CD4-positive, alpha-beta T cell treated with Interleukin-10 for 1 hour (primary cell): Measurements from ENCODE around the gene TMEM259.

Experiments used
- DNase-seq: peaks from one replicate; pipeline ENCODE4 v3.0.0-alpha.2; 2020

The TMEM259 gene

GRCh38 chr19:982567-983170 is 38.3 kb downstream of the TMEM259 start:
- DNase-seq = peak; percentile 78

- no peak for DNase-seq
These were observed 40.6 kb downstream of the TMEM259 start for GRCh38 chr19:980133-980998.

GRCh38 chr19:979318-979741 is 41.6 kb downstream of the TMEM259 start:
- no peak for DNase-seq

- DNase-seq = no peak
These were observed 43.9 kb downstream of the TMEM259 start for GRCh38 chr19:977058-977464.

GRCh38 chr19:976476-976875 is 44.4 kb downstream of the TMEM259 start:
- DNase-seq = no peak

- DNase-seq = no peak
These were observed 46.2 kb downstream of the TMEM259 start for GRCh38 chr19:974564-975257.

GRCh38 chr19:973726-974563 is 47.0 kb downstream of the TMEM259 start:
- DNase-seq = no peak

- no peak for DNase-seq
These were observed 48.6 kb downstream of the TMEM259 start for GRCh38 chr19:972281-972680.

- DNase-seq = no peak
These were observed 49.1 kb downstream of the TMEM259 start for GRCh38 chr19:971795-972194.

- no peak for DNase-seq
These were observed 50.2 kb downstream of the TMEM259 start for GRCh38 chr19:970695-971094.

- no peak for DNase-seq
These were observed 54.3 kb downstream of the TMEM259 start for GRCh38 chr19:966485-967088.

- DNase-seq = no peak
These were observed 55.9 kb downstream of the TMEM259 start for GRCh38 chr19:964761-965694.

GRCh38 chr19:964116-964520 is 56.8 kb downstream of the TMEM259 start:
- no peak for DNase-seq

GRCh38 chr19:963486-963951 is 57.4 kb downstream of the TMEM259 start:
- no peak for DNase-seq

GRCh38 chr19:962683-963400 is 58.1 kb downstream of the TMEM259 start:
- no peak for DNase-seq

- no peak for DNase-seq
These were observed 58.9 kb downstream of the TMEM259 start for GRCh38 chr19:961866-962620.

GRCh38 chr19:960601-960938 is 60.4 kb downstream of the TMEM259 start:
- DNase-seq = no peak

GRCh38 chr19:960020-960419 is 60.9 kb downstream of the TMEM259 start:
- no peak for DNase-seq
